ENCODE results near the gene FAM20C. TPM values are rescaled to one million over a fixed set of nuclear protein-coding genes. Genes with fewer than 3 reads are reported as not detected.
"Not testable (repeated sequence)": the region's sequence is repeated elsewhere in the genome, so short reads cannot be mapped to it uniquely, and the experiment has no call there.

Gene FAM20C
- total RNA-seq, 3 donors from 2014 or later, result 20.7 to 47.7 (median 26.5) TPM

DNA sequence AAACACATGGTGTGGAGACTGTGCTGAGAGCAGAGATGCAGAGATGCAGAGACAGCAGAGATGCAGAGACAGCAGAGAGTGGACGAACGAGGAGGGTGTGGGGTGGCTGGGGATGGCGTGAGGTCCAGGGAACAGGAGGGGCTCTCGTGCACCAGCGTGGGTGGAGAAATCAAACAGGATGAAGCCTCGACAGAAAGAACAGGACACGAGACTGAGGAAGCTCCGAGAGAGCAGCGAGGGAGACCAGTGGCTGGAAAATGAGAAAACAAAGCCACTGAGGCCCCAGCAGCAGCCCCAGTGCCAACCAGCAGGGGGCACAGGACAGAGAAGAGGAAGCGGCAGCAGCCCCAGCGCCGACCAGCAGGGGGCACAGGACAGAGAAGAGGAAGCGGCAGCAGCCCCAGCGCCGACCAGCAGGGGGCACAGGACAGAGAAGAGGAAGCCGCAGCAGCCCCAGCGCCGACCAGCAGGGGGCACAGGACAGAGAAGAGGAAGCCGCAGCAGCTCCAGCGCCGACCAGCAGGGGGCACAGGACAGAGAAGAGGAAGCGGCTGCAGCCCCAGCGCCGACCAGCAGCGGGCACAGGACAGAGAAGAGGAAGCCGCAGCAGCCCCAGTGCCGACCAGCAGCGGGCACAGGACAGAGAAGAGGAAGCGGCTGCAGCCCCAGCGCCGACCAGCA, 70.4 kb downstream of the FAM20C start:
- ATAC-seq; intact Hi-C loops (cut with DNase I, micrococcal nuclease): not testable (repeated sequence)
- peak in 2 of 3 donors; percentile 46 to 85 for DNase-seq

DNA sequence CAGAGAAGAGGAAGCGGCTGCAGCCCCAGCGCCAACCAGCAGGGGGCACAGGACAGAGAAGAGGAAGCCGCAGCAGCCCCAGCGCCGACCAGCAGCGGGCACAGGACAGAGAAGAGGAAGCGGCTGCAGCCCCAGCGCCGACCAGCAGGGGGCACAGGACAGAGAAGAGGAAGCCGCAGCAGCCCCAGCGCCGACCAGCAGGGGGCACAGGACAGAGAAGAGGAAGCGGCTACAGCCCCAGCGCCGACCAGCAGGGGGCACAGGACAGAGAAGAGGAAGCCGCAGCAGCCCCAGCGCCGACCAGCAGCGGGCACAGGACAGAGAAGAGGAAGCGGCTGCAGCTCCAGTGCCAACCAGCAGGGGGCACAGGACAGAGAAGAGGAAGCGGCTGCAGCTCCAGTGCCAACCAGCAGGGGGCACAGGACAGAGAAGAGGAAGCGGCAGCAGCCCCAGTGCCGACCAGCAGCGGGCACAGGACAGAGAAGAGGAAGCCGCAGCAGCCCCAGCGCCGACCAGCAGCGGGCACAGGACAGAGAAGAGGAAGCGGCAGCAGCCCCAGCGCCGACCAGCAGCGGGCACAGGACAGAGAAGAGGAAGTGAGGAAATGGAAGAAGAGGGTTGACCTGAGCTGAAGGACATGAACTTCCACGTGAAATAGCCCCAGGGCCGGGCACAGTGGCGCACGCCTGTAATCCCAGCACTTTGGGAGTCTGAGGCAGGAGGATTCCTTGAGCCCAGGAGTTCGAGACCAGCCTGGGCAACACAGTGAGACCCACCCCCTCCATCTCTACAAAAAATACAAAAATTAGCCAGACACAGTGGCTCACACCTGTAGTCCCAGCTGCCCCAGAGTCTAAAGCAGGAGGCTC, 71.3 kb downstream of the FAM20C start:
- H3K9me3 ChIP-seq; H3K36me3 ChIP-seq (ENCODE audit: low read depth); intact Hi-C loops (cut with DNase I, micrococcal nuclease); ATAC-seq; H3K4me3 ChIP-seq: not testable (repeated sequence)
- peaks cover 16% of the 10 kb centered on the region for H3K4me1 ChIP-seq (ENCODE audit: low read depth)
- DNase-seq, result peak; percentile 67 to 86 (median 73)
- TF ChIP-seq, protein P1, sequence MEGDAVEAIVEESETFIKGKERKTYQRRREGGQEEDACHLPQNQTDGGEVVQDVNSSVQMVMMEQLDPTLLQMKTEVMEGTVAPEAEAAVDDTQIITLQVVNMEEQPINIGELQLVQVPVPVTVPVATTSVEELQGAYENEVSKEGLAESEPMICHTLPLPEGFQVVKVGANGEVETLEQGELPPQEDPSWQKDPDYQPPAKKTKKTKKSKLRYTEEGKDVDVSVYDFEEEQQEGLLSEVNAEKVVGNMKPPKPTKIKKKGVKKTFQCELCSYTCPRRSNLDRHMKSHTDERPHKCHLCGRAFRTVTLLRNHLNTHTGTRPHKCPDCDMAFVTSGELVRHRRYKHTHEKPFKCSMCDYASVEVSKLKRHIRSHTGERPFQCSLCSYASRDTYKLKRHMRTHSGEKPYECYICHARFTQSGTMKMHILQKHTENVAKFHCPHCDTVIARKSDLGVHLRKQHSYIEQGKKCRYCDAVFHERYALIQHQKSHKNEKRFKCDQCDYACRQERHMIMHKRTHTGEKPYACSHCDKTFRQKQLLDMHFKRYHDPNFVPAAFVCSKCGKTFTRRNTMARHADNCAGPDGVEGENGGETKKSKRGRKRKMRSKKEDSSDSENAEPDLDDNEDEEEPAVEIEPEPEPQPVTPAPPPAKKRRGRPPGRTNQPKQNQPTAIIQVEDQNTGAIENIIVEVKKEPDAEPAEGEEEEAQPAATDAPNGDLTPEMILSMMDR (IDR thresholded peaks at IDR 0.05), result peak; percentile 27

More for the DNA sequence above, 70.4 kb downstream of the FAM20C start:
- not testable (repeated sequence) for H3K4me3 ChIP-seq; H3K36me3 ChIP-seq (ENCODE audit: low read depth); H3K9me3 ChIP-seq
- H3K4me1 ChIP-seq (ENCODE audit: low read depth), result peaks cover 16% of the 10 kb centered on the region
- TF ChIP-seq, protein P1 (IDR thresholded peaks at IDR 0.05), result peak; percentile 84

DNA sequence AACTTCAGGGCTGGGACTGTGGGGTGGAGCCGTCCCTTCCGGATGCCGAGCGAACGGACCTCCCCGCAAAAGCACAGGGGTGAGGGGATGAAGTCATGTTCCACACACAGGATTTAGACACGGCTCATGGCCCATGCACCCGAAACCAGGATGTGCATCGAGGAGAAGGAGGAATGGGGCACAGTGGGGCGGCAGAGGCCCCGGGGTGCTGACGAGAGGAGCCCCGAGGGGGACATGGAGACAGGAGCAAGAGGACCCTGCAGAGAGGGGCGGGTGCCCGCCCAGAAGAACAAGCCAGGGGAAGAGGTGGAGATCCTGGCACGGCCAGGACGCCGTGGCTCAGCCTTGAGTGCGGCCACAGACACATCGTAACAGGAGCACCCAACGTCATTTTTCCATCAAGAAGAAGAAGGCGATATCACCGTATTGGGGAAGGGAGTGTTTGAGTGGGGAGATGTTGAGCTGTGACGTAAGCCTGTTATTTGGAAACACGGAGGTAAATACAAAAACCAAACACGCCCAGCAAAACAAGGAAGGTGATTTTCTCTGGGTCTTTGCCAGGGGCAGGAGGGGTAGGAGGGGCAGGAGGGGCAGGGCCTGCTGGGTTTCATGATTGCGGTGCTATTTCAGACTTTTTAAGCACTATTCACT, 72.3 kb downstream of the FAM20C start:
- peak; percentile 61 to 80 (median 72) for DNase-seq
- ATAC-seq, result peak; percentile 68
- intact Hi-C loops (cut with DNase I, micrococcal nuclease), result no loop called here
- TF ChIP-seq, protein P1 (IDR thresholded peaks at IDR 0.05), result no peak
- peaks cover 7% of the 10 kb centered on the region for H3K9me3 ChIP-seq
- no peaks in the 10 kb centered on the region for H3K36me3 ChIP-seq (ENCODE audit: low read depth)
- H3K4me3 ChIP-seq, result no peak overlapping the region
- H3K4me1 ChIP-seq (ENCODE audit: low read depth), result peaks cover 16% of the 10 kb centered on the region

DNA sequence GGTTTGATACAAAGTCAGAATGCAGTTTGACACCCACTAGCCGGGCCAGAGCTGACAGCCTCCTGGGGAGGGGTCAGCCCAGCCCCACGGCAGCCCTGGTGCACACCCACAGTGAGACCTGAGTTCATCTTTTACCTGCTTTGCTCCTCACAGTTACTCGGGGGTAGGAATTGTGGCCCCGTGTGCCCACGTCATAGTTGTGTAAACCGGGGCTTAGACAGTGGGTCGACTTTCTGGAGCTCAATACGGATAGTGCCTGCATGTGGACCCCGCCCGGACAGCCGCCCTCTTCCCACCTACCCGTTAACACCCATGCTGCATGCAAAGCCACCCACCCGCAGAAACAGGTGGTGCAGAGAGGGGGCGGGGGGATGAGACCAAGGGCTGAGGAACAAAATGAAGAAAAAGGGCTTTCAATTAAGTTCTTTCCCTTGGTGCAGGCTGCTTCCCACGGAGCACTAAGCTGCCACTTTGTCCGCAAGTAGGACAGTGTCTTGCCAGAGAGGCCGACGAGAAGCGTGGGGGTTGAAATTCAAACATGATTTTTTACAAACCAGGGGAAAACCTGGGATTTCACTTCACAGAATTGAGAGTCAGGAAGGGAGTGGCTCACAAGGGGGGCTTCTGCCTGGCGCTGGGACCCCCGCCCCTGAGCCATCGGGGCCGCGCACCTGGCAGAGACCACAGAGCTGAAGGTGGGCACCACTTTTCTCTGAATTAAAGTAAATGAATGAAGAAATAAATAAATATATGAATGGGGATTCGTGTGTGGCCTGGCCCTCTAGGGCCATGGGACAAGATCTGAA, 73.0 kb downstream of the FAM20C start:
- H3K4me3 ChIP-seq, result no peak overlapping the region
- intact Hi-C loops (cut with DNase I, micrococcal nuclease), result no loop called here
- no peaks in the 10 kb centered on the region for H3K36me3 ChIP-seq (ENCODE audit: low read depth)
- TF ChIP-seq, protein P1 (IDR thresholded peaks at IDR 0.05), result no peak
- H3K9me3 ChIP-seq, result peaks cover 7% of the 10 kb centered on the region
- DNase-seq, result peak in 2 of 3 donors; percentile 51 to 63
- ATAC-seq, result peak; percentile 1
- peaks cover 16% of the 10 kb centered on the region for H3K4me1 ChIP-seq (ENCODE audit: low read depth)
